Measurements from ENCODE around the gene CCDC92B.

DNA sequence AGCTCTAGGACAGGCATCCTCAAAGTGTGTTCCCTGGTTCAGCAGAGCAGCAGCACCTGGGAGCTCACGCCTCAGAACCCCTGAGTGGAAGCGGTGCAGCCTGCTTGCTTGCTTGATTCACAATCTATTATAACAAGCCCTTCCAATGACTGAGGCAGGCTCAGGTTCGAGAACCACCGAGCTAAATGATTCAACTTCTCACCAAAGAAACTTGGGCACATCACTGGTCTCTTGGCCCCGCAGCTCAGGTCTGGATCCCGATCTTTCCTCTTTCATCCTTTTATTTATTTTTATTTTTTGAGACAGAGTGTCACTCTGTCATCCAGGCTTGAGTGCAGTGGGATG, 62.4 kb downstream of the CCDC92B start:
- TF ChIP-seq EP300 (IDR thresholded peaks at IDR 0.05) (no peak), POLR2A (IDR thresholded peaks at IDR 0.05) (no peak)
- TF ChIP-seq, protein P1, sequence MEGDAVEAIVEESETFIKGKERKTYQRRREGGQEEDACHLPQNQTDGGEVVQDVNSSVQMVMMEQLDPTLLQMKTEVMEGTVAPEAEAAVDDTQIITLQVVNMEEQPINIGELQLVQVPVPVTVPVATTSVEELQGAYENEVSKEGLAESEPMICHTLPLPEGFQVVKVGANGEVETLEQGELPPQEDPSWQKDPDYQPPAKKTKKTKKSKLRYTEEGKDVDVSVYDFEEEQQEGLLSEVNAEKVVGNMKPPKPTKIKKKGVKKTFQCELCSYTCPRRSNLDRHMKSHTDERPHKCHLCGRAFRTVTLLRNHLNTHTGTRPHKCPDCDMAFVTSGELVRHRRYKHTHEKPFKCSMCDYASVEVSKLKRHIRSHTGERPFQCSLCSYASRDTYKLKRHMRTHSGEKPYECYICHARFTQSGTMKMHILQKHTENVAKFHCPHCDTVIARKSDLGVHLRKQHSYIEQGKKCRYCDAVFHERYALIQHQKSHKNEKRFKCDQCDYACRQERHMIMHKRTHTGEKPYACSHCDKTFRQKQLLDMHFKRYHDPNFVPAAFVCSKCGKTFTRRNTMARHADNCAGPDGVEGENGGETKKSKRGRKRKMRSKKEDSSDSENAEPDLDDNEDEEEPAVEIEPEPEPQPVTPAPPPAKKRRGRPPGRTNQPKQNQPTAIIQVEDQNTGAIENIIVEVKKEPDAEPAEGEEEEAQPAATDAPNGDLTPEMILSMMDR (IDR thresholded peaks at IDR 0.05), result no peak

Data from tibial nerve (tissue), 4 donors.